Hypothalamus (tissue), 51 donors: ENCODE measurements around the gene DMRT1.
"Not testable (repeated sequence)": the region's sequence is repeated elsewhere in the genome, so short reads cannot be mapped to it uniquely, and the experiment has no call there.

Experiments
- DNase-seq, 51 donors: peaks; one replicate each; lab custom pipeline; 2025; lab: John Stamatoyannopoulos, UW

Gene DMRT1

DNA sequence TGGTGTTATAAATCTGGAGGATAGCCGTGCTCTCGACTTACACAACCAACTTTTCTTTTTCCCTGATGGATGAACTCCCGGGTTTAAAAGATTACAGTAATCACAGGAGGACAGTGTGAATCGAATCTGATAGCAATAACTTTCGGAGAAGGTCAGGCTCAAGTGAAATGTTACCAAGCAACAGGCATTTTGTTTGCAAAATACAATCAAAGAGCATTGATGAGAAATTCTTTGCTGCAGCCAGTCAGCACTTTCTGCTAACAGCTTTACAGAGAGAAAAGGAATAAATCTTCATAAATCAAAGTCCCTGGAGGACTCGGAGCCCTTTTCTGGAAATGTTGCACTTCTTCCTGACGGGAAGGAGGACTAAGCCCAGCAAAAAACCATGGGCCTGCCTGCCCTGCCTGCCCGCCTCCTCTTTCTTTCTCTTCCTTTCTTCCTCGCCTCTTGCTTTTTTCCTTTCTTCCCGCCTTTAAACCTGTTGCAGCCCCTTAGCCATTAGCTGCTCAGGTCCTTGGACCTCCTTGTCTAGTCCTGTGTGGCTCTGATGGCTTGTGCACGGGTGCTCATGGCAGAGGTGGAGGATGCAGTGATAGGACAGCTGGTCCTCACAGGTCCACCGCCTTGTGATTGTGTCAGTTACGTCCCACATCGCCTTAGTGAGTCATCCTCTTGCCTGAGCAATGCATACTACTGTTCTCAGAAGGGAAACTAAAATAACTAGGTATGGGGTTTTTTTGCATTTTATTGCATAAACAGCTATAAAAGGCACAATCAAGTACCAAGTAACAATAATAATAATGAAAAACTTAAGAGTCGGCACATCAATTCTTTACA is 141.1 kb downstream of the DMRT1 start:
- DNase-seq, result no peak

DNA sequence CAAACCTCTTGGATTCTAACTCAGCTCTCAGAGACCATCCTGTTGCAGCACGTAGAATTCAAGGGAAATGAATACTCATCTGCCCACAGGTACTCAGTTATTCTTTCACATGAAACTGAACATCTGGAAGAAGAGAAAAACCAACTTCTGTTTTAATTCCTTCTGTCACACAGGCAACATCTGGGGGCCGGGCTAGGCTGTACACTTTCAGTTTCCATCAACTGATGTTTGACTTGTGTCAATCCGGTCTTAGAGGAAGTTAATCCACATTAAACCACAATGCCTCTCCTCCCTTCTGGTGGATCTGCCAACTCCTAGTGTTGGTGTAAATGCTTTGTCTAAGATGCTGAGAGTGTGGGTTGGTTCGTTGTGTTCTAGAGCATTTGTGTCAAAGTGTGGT is 152.5 kb downstream of the DMRT1 start:
- no peak for DNase-seq

DNA sequence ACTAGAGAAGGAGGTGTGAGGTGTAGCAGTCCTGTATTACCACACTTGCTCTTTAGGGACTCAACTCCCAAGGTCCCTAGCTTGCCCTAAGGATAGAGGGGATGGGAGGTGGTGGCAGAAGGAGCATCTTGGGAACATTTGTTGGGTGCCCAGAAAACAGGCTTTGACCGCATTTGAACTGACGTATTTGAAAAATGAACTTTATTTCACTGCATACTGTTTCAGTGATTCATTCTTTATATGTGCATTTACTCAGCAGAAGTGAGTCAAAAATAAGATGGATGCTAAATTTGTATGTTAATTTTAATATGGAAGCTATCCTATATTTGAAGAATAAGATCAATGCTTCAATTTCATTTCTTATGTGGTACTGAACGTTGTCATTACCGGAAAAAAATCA is 153.7 kb downstream of the DMRT1 start:
- no peak for DNase-seq

DNA sequence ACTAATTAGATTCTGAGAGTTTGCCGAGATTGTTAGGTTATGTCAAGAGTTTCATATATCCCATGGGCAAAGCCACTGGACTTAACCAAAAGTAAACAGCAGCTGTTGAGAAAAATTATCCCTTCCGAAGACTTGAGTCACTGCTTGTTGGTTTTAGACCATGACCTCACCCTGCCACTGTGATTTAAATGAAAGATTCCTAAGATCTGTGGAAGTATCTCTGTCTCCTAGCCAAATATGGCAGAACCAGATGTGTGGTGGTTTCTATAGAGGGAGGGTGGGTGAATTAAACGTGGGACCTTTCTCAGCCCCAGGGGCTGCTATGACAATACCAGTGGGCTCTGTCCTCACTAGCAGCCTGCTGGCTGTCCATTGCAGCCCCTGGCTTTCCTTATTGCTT is 154.3 kb downstream of the DMRT1 start:
- DNase-seq, result no peak

DNA sequence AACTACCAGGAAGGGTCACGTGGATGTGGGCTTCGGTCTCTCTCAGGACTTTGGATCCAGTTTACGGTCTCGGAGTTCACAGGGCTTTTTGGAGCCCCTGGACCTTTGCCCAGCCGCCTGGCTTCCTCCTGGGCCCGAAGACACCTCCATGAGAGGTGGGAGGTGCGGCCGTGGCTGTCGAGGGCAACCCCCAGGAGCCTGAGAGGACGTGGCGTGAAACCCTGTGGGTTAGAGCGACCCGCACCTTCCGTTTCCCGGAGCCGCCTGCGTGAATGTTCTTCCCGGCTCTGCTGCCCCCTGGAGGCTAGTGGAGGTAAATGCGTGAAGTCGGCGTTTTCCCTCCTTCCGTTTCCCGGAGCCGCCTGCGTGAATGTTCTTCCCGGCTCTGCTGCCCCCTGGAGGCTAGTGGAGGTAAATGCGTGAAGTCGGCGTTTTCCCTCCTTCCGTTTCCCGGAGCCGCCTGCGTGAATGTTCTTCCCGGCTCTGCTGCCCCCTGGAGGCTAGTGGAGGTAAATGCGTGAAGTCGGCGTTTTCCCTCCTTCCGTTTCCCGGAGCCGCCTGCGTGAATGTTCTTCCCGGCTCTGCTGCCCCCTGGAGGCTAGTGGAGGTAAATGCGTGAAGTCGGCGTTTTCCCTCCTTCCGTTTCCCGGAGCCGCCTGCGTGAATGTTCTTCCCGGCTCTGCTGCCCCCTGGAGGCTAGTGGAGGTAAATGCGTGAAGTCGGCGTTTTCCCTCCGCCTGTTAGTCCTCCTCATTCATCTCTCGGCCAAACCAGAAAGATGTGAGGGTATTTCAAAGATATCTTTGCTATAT is 157.0 kb downstream of the DMRT1 start:
- DNase-seq, result not testable (repeated sequence)

DNA sequence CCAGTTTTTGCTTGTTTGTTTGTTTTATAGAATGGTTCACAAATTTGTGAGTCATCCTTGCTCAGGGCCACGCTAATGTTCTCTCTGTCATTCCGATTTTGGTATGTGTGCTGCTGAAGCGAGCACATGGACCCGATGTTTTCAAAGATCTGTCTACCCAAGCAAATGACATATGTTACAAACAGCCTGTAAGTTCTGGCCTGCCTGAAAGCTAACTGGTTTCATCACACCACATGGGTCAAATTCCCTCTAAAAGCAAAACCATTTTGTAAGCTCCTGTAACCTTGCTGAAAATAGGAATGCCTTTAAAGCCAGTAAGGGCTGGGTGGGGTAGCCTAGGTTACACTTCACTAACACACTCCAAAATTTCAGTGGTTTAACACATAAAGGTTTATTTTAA is 160.3 kb downstream of the DMRT1 start:
- no peak for DNase-seq

DNA sequence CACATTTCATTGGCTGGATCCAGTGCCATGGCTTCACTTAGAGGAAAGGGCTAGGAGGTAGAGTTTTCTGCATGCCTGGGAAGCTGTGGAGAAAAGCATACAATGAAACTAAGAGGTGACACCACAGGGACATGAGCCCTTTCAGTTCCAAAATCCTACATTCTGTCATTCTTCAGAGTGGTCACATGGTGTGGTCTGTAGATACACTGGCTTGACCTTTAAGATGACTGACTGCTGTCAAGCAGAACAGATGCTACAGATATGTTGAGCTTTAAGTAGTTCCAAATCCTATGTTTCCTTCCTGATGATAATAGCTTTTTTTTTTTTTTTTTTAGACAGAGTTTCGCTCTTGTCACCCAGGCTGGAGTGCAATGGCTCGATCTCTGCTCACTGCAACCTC is 161.2 kb downstream of the DMRT1 start:
- no peak for DNase-seq

DNA sequence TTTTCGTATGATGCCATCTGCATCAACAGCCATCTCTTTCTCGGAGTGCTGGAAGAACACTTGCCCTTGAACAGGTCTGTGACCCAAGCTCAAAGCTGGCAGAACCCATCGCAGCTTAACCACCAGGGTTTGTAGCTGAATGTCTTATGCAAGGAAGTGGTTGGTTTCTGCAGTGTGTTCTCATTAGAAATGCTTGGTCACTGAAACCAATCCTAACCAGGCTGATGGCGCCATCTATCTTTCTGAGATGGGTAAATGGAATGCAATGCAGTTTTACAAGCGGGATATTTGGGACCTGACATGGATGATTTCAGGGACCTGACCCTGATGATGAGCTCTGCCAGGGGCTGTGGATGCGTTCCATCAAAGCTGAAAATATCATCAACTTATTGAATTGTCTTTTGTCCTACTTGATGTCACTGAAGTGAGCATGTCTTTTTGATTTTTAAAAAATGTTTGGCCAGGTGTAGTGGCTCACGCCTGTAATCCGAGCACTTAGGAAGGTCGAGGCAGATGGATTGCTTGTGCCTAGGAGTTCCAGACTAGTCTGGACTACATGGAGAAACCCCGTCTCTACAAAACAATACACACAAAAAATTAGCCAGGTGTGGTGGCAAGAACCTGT is 163.7 kb downstream of the DMRT1 start:
- peak in 13 of 51 donors; percentile 1 to 30 (median 7) for DNase-seq

DNA sequence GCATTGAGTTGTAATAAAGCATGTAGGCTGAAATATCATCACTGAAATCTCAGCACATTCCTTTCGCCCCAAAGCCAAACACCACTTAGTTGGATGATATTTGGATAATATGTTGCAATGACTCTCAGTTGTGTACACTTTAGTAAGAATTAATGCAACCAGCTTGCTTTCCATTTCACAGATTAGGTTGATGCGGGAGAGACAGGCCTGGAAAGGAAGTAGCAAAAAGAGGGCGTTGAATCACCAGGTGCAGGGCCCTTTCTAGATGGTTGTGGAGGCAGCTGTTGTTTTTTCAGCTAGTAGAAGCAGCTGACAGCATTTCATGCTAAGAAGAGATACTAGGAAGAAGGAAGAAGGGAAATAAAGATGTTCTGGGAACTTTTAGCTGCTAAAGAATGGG is 165.8 kb downstream of the DMRT1 start:
- no peak for DNase-seq

DNA sequence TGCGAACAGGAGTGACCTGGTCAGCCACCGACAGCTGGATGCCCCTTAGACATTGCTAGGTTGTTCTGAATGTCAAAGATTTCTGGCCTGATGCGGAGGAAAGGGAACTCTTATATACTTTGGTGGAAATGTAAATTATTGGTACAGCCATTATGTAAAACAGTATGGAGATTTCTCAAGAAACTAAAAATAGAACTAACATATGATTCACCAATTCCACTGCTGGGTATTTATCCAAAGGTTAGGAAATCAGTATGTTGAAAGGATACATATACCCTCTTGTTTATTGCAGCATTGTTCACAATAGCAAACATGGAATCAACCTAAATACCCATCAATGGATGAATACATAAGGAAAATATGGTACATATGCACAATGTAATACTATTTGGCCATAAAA is 166.7 kb downstream of the DMRT1 start:
- DNase-seq, result no peak

DNA sequence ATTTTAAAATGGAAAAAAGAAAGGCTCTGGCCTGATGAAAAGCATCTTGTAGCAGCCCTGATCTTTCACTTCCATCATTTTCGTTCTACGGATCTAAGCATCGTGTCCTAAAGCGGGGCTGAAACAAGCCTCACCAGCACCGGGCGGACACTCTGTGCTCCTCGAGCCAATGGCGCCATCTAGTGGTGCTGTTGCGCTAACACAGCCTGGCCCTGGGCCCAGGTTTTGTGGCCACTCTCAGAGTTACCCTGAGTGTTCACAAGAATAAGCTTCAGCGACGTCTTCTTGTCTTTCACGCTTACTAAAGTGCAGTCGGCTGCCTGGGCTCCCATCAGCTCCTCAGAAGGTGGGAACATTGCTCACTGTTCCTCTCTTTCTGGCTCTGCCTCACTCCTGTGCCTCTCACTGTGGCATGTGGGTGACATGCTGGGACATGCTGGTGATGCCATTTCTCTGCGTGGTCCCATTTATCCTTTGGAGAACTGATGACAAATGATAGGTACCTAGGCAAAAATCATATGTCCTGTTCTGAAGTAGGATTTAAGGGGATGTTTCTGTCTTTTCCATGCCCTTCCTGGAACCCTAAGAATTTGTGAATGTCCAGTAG is 167.7 kb downstream of the DMRT1 start:
- DNase-seq, result peak in 49 of 51 donors; percentile 9 to 88 (median 58)

DNA sequence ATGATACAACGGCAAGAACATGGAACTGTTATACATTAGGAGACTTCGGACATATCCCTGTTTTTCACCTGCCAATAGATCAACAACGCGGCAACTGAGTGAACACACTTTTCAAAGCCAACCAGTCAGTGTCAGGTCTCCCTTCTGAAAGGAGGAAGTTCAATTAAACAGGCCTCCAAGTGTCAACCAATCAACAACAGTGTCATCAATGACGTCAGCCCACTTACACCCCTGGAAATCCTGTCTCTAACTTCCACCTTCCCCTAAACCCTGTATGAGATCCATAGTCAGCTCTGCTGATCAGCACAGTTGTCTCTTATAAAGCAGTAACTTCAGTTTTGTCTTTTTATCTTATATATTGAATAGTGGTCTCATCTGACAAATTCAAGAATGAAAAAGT is 171.5 kb downstream of the DMRT1 start:
- no peak for DNase-seq

DNA sequence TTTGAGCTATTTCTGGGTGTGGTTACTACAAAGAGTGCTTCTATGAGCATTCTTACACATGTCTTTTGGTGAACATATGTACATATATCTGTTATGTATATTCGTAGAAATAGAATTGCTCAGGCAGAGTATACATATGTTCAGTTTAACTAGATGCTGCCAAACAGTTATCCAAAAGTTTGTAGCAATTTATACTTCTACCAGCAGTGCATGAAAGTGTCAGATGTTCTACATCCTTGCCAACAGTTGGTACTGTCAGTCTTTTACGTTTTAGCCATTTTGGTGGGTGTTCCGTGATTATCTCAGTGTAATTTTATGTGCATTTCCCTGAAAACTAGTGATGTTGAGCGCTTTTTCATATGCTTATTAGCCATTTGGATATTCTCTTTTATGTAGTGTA is 172.7 kb downstream of the DMRT1 start:
- no peak for DNase-seq

DNA sequence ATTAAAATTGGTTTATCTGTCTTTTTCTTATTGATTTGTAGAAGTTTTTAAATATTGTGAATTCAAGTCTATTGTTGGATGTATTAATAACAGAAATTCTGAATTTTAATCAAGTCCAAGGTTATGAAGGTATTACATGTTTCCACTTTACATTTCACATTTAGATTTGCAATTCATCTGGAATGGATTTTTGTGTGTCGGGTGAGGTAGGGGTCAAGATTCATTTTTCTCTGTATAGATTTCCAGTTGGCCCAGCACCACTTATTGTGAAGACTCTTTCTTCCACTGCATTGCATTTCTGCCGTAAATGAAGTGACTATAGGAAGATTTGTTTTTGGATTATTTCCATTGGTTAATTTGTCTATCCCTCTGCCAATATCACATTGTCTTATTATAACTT is 173.1 kb downstream of the DMRT1 start:
- DNase-seq, result no peak

DNA sequence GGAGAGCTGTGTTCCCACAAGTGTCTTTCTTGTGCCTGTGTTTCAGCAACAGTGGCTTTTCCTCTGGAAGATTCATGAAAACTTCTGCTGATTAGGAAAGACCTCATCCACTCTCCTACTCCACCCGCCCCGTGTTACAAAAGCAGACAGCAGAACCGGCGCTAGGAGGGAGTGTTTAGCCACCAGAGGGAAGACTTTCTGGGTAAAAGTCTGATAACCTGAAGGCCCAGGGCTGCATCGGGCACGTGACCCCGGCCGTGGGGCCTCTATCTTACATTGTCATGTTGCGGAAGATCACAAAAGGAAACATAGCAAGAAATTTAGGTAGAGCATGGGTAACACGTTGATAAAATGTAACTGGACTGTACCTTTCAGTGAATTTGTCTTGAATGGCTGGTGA is 176.6 kb downstream of the DMRT1 start:
- no peak for DNase-seq
